Stimulated activated CD4-positive, alpha-beta T cell treated with anti-CD3 and anti-CD28 coated beads, Interleukin-4, amount 100 ng/mL, for 48 hours (primary cell): ENCODE measurements around the gene HNRNPM.

Experiments
- DNase-seq, 2 donors: peaks; one replicate each; pipeline ENCODE4 v3.0.0-alpha.2; 2020; ENCODE audit warnings: low read depth in 2 of 2

Gene HNRNPM

DNA sequence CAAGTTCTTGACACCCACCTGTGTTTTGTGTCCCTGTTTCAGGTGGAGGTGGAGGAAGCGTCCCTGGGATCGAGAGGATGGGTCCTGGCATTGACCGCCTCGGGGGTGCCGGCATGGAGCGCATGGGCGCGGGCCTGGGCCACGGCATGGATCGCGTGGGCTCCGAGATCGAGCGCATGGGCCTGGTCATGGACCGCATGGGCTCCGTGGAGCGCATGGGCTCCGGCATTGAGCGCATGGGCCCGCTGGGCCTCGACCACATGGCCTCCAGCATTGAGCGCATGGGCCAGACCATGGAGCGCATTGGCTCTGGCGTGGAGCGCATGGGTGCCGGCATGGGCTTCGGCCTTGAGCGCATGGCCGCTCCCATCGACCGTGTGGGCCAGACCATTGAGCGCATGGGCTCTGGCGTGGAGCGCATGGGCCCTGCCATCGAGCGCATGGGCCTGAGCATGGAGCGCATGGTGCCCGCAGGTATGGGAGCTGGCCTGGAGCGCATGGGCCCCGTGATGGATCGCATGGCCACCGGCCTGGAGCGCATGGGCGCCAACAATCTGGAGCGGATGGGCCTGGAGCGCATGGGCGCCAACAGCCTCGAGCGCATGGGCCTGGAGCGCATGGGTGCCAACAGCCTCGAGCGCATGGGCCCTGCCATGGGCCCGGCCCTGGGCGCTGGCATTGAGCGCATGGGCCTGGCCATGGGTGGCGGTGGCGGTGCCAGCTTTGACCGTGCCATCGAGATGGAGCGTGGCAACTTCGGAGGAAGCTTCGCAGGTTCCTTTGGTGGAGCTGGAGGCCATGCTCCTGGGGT lies 41.0 kb downstream of the HNRNPM start:
- no peak for DNase-seq

DNA sequence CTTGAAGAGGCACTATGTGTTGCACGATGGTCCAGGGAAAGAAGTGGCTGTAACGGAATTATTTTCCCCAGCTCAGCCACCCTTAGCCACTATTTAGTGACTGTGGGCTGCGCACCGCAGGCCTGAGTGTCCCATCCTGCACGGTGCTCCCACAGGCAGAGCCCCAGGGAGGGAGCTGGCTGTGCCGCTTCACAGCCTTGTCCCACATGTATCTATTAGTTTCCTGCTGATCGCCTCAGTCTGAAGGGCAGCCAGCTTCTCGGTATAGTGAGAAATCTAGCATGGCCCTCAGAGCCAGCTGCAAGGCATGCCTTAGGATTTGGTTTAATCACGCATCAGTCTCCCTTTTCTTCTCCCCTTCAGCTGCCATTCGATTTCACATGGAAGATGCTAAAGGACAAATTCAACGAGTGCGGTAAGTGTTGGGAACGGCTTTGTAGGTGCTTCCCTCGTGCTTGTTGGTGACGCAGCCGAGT lies 41.9 kb downstream of the HNRNPM start:
- DNase-seq, result no peak

DNA sequence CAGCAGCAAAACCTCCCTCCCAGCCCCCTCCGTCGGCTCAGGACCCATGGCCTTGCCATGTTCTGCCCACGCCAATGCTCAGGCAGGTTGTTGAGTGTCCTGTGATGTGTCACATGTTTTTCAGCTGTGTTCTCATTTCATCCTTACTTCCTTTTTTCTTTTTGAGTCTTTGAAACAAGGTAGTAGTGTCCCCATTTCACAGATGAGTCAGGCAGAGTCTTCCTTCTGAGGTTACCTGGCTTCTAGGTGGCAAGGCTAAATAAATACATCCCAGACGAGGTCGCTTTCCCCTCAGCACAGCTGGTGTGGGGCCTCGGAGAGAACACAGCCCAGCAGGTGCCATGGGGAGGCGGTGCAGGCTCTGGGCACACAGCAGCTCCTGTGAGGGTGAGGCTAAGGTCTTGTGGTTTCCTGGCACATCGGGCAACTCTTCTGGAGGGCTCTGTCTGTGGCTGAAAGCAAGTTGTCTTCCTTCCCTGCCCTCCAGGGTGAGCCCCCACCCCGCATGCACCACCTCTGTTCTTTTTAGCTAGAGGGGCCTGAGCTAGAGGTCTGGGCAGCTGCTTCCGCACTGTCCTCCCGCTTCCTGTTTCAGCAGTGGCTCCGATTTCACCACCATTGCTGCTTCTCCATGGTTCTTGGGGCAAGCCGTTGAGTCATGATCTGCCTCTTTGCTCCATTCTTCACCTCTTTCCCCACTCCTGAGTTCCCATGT lies 42.5 kb downstream of the HNRNPM start:
- peak; percentile 35 to 53 for DNase-seq

DNA sequence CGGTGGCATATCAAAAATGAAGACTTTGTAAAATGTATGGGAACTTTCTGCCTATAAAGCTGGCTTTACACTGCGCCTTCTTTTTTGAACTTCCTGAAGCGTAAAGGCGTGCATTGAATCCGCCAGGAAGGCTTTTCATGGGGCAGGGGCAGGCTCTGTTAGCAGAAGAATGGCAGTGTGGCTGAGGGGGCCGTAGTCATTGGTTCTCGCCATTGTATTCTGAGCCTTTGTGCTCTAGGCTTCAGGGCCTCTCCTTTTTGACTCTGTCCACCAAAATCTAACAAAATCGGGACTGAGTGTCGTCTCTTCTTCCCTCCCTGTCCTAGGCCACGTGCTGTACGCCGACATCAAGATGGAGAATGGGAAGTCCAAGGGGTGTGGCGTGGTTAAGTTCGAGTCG lies 43.6 kb downstream of the HNRNPM start:
- DNase-seq, result no peak

DNA sequence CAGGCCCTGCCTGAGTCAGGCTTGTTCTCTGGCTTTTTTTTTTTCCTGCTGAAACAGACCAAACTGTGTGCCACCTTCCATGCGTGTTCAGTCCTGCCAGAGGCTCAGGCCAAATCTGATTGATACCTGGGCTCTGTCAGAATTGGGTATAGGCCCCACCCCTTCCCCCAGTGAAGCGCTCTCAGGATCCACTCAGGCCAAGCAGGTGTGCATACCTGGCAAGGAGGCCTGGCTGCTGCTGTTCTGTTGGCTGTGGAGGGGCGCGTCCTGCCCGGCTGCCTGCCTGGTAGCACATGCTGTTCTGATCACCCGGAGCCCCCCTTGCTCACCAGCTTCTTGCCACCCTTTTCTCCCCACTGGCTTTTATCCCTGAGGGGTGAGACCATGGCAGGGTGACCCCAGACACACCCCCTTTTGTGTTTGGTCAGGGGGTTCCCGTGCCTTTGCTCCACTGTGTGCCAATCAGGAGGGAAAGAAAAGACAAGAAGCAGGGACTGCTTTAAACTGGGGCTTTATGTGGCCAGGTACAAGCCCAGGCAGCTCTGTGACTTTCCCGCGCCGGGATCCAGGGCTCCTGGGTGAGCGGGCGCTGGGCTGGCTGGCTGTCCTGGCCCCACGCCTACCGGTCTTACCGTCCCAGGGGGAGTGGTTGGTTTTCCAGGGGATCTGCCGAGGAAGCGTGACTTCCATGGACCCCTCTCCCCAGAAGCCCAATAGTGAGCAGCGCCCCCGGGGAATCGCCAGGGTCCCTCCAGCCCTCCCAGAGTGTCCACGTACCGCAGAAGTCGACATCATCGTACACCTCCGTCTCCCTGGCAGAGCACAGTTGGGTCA lies 45.0 kb downstream of the HNRNPM start:
- DNase-seq, result no peak

DNA sequence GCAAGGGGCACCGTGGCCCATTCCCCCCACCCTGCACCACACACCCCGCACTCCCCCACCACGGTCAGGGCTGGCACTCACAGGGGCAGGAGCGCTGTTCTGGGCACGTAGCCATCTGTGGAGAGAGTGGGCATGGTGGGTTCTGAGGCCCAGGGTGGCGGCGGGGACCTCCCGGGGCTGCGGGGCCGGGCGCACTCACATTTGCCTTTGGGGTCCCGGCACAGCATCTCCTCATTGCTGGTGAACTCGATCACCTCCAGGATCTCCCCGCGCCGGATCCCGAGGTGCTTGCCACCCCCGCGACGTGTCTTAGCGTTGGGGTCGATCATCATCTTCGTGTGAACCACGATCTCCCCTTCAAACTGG lies 45.6 kb downstream of the HNRNPM start:
- DNase-seq, result no peak

DNA sequence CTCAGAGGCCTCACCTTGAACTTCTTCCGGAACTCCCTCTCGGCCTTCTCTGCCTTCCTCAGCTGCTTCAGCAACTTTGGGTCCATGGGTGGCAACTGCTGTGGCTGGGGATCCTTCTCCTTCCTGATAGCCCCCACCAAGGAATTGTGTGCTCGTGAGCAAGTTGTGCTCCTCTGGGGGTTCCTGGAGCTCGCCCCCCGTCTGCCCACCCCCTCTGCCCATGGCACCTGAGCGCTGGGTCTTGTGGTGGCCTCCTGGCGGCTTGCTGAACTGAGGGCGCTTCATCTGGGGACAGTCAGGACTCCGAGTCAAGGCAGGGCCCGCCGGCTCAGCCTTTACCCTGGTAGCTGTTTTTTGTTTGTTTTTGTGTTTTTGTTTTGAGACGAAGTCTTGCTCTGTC lies 46.1 kb downstream of the HNRNPM start:
- no peak for DNase-seq

DNA sequence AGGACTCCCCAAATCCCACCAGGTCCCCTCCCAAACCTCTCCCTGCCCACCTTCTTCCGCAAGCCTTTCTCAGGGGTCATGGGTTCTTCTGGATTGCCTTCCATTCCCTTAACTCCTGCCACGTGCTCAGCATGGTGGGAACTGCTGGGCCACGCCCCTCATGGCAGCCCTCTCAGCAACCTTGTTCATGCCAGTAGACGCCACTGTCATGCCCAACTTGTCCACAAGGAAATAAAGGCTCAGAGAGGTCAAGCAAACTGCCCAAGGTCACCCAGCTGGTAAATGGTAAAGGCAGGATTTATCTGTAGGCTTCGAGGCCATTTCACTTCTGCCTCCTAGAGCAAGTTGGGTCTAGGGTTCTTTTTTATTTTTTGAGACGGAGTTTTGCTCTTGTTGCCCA lies 46.8 kb downstream of the HNRNPM start:
- DNase-seq, result no peak

DNA sequence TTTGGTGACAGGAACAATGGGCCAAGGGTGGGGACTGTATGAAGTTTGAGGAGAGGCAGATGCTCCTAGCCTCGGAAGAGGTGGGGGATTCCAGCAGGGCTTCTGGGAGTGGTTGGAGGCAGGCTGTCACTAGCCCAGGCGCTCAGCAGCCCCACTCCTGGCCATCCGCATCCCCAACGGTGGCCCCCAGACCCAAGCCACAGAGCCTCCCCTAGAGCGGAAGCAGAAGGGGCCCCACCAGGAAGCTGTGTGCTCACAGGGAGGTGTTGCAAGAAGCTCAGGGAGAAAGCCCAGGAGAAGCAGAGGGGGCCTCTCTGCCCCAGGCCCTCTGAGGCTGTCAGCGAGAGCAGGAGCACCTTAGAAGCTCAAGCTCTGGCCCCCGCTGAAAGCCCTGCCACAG lies 49.4 kb downstream of the HNRNPM start:
- no peak for DNase-seq

DNA sequence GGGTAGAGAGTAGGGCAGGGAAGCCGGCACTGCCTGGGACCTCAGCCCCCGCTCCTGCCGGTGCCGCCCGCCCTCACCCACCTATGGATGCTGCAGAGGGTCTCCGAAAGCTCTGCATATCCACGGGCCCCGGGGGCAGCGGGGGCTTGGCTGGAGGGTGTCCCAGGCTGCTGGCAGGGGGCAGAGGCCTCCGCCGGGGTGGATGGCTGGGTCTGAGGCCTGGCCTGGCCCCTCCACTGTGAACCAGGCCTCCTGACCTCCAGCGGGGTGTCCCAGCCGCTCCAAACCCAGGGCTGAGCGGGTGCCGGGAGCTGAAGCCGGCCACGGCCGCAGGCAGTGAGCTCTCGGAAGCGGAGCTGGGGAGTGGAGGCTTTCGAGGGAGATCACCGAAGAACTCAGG lies 53.5 kb downstream of the HNRNPM start:
- no peak for DNase-seq

DNA sequence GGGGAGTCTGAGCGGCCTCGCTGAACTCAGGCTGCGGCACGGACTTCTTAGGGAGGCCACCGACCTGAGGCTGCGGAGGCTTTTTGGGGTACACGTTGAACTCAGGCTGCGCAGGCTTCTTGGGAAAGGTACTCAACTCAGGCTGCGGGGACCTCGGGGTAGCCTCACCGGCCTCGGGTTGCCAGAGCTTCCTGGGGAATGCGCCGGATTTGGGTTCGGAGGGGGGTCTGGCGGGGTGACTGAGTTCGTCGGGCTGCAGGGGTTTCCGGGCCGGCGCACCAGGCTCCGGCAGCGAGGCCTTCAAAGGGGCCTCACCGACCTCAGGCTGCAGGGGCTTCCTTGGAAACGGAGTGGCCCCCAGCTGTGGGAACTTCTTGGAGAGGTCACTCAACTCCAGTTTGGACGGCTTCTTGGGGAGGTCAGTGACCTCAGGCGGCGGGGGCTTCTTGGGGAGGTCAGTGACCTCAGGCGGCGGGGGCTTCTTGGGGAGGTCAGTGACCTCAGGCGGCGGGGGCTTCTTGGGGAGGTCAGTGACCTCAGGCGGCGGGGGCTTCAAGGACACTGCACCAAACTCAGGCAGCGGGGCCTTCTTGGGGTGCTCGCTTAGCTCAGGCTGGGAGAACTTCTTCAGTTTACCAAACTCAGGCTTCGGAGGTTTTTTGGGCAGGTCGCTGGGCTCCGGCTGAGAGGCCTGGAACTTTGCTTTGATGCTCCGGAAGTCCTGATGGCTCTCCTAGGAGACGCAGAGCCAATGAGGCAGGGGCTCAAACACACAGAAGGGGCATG lies 54.5 kb downstream of the HNRNPM start:
- no peak for DNase-seq

DNA sequence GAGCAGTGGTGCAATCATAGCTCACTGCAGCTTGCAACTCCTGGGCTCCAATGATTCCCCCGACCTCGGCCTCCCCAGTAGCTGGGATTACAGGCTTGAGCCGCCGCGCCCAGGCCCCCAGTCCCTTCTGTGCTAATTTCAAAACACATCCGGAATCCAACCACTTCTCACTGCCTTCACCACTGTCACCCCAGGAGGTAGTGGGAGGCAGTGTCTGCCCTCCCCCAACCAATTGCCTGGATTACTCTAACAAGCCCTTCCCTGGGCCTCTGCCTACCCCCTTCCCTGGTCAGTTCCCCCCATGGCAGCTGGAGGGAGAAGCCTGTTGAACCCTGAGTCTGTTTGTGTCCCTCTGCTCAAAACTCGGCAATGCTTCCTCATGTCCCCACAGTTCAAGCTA lies 55.4 kb downstream of the HNRNPM start:
- DNase-seq, result no peak

DNA sequence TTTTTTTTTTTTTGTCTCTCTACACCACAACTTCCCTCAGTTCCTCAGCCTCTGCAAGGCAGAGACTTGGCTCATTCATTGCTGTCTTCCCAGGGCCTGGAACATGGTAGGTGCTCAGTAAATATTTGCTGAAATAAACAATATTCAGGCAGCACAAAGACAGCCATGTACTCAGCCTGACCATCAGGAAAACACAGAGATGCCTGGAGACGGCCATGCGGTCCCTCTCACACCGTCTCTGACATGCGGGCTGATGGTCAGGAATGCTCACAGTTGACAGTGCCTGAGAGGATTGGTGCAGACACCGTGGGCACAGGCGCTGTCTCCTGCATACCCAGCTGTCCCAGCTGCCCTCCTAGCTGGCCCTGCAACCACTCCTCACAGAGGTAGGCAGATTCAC lies 56.7 kb downstream of the HNRNPM start:
- DNase-seq, result no peak

DNA sequence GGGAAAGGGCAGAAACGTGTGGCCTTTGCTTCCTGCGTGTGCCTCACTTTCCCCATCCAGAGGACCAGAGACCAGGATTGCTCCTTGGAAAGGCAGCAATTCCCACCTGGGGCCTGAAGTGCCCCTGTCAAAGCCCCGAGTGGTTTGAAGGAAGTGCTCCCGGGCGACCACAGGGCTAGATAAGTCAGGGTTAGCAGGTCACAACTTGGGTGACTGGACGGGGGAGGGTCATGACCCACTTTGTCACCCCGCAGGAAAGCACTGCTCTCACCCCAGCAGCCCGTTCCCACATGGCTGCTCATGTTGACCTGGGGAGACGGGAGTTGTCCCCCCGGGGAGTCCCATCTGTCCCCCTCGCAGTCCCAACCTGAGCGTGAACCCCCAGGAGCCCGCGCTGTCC lies 57.2 kb downstream of the HNRNPM start:
- DNase-seq, result no peak

DNA sequence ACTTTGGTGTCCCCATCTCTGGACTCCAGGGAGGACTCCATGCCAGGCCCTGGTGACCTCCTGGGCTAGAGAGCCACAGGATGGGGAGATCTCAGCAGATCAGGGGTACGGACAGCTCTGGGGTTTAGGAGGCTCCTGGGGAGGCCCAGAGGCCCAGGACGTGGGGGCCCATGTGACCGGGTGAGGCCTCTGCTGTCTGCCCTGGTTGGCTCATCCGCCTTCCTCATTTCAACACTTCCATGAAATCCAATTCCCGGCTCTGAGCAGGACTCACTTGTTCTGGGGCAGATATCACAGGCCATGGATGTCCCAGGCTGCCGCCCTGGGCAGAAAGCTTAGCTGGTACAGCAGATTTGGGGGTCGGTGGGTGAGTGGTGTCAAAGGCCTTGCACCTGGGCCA lies 58.7 kb downstream of the HNRNPM start:
- no peak for DNase-seq

DNA sequence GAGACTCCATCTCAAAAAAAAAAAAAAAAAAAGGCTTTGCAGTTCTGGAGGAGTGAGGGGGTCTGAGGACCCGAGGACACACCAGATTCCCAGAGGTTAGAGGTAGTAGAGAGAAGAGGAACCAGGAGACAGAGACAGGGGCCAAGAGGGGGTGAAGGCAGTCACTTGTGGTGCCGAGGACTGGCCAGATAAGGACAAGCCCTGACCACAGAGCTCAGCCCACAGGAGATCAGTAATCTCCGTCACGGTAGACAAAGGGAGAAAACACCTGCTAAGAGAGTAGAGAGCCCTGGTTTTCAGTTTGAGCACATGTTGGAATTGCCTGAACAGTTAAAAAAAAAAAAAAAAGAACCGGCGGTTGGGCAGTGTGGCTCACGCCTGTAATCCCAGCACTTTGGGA lies 59.4 kb downstream of the HNRNPM start:
- DNase-seq, result no peak

DNA sequence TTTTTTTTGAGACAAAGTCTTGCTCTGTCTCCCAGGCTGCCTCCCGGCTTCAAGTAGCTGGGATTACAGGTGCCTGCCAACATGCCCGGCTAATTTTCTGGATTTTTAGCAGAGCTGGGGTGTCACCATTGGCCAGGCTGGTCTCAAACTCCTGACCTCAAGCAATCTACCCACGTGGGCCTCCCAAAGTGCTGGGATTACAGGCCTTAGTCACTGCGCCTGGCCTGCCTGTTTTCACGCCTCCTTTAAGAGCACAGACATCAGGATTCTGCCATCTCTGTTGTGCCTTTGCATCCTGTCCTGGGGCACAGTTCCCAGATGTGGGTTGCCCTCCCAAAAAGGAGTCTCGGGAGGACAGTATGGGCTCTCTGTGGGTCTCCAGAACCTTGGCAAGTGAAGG lies 60.1 kb downstream of the HNRNPM start:
- DNase-seq, result no peak

DNA sequence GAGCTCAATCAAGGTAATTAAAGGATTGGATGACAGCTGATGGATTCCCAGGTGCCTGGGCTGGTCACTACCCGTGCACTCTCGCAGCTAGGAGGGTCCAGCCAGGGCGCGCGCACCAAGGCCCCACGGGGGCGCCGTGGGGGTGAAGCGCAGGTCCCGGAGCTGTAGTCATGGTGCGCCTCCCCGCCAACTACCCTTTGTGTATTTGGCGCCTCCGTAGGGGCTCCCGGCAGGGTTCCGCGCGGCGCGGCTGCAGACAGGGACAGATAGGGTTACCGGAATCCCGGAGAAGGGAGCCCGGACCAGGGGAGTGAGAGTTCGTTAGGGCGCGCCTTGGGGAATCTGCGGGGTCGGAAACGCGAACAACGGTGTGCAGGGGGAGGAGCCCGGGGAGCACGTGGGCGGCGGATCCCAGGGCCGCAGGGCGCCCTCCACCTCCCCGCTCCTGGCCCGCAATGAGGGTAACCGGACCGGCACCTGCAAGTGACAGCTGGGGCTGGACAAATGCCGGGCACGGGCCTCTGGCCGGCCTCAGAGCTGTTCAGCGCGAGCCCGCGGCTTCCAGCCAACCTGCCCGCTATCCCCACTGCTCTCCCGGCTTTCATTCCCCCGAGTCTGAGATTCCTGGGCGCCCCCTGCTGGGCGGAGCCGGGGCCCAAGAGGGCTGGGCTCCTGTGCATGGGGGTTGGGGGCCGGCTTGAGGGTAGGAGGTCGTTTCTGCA lies 61.1 kb downstream of the HNRNPM start:
- DNase-seq, result peak; percentile 68 to 69

DNA sequence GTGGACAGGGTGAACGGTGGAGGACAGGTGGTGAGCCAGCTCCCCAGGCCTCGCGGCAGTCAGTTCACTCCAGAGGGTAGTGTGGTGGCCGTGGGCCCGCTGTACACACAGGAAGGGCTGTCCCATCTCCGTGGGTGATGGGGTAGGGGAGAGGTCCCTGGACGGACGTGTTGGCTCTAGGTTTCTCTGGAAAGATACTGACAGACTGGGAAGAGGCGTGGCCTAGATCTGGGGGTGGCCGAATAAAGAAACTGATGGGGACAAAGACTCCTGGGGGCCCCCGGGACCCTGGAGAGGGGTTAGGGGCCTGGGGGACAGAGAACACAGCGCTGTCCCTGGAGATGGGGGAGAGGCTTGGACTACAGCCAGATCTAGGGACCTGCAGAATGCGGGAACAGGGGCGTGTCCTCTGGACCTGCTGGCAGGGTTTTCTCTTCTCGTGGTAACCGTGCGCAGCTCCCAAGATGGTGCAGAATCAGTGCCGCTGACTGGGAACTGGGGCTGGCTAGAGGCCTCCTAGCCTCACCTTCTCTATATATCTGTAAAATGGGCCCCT lies 61.7 kb downstream of the HNRNPM start:
- DNase-seq, result no peak

DNA sequence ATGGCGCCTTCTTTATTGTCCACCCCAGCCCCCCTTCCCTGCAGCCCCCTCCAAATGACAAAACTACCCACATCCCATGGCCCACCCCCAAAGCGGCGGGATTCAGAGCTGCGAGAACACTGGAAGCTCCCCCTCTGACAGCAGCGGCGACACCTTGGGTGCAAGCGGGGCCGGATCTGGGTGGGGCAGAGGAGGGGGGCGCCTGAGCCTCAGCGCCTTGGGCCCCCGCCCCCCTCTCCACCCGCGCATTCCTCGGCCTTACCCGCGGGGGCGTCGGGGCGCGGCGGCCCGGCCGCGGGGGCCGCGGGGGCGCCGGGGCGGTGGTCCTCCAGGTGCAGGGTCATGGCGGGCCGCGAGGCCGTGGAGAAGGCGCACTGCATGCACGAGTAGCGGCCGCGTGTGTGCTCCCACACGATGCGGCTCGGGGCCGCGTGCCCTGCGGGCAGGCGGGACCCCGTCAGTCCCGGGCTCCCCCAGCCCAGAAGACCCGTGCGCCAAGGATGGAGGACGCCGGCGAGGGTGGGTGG lies 65.9 kb downstream of the HNRNPM start:
- DNase-seq, result no peak
